Measurements from ENCODE around the gene SLC30A1.
"Not testable (repeated sequence)": the region's sequence is repeated elsewhere in the genome, so short reads cannot be mapped to it uniquely, and the experiment has no call there.

Gene SLC30A1

GRCh38 chr1:211548321-211549091 is 30.5 kb downstream of the SLC30A1 start:
- DNase-seq (ENCODE audit: low read depth): no peak

- DNase-seq (ENCODE audit: low read depth): no peak
Measured at GRCh38 chr1:211547710-211548109, 31.3 kb downstream of the SLC30A1 start.

- no peak for DNase-seq (ENCODE audit: low read depth)
Measured at GRCh38 chr1:211546543-211546942, 32.4 kb downstream of the SLC30A1 start.

GRCh38 chr1:211543025-211543424 is 35.9 kb downstream of the SLC30A1 start:
- no peak for DNase-seq (ENCODE audit: low read depth)

- no peak for DNase-seq (ENCODE audit: low read depth)
Measured at GRCh38 chr1:211541720-211542477, 37.1 kb downstream of the SLC30A1 start.

- no peak for DNase-seq (ENCODE audit: low read depth)
Measured at GRCh38 chr1:211541278-211541677, 37.7 kb downstream of the SLC30A1 start.

GRCh38 chr1:211540824-211541223 is 38.1 kb downstream of the SLC30A1 start:
- DNase-seq (ENCODE audit: low read depth): not testable (repeated sequence)

GRCh38 chr1:211538287-211538686 is 40.7 kb downstream of the SLC30A1 start:
- DNase-seq (ENCODE audit: low read depth): no peak

GRCh38 chr1:211537253-211537652 is 41.7 kb downstream of the SLC30A1 start:
- no peak for DNase-seq (ENCODE audit: low read depth)

GRCh38 chr1:211536606-211537005 is 42.4 kb downstream of the SLC30A1 start:
- DNase-seq (ENCODE audit: low read depth): no peak

GRCh38 chr1:211535346-211535745 is 43.6 kb downstream of the SLC30A1 start:
- DNase-seq (ENCODE audit: low read depth): no peak

- no peak for DNase-seq (ENCODE audit: low read depth)
Measured at GRCh38 chr1:211534545-211535291, 44.2 kb downstream of the SLC30A1 start.

GRCh38 chr1:211532088-211532444 is 46.9 kb downstream of the SLC30A1 start:
- no peak for DNase-seq (ENCODE audit: low read depth)

GRCh38 chr1:211531194-211532087 is 47.5 kb downstream of the SLC30A1 start:
- no peak for DNase-seq (ENCODE audit: low read depth)

- DNase-seq (ENCODE audit: low read depth): no peak
Measured at GRCh38 chr1:211530102-211530501, 48.9 kb downstream of the SLC30A1 start.

GRCh38 chr1:211529453-211529852 is 49.5 kb downstream of the SLC30A1 start:
- DNase-seq (ENCODE audit: low read depth): no peak

- DNase-seq (ENCODE audit: low read depth): no peak
Measured at GRCh38 chr1:211529011-211529410, 50.0 kb downstream of the SLC30A1 start.

GRCh38 chr1:211527888-211528287 is 51.1 kb downstream of the SLC30A1 start:
- DNase-seq (ENCODE audit: low read depth): no peak

- DNase-seq (ENCODE audit: low read depth): no peak
Measured at GRCh38 chr1:211527006-211527405, 52.0 kb downstream of the SLC30A1 start.

GRCh38 chr1:211526101-211526500 is 52.9 kb downstream of the SLC30A1 start:
- DNase-seq (ENCODE audit: low read depth): no peak

- DNase-seq (ENCODE audit: low read depth): no peak
Measured at GRCh38 chr1:211525101-211525676, 53.8 kb downstream of the SLC30A1 start.

Data from activated gamma-delta T cell treated with anti-CD3 and anti-CD28 coated beads, Interleukin-2, amount 50 U/mL, for 16 hours (primary cell).